ENCODE measurements around the gene C16orf95.

GRCh38 chr16:87331241-87331801 is 14.1 kb upstream of the C16orf95 start:
- TF ChIP-seq POLR2A (IDR thresholded peaks at IDR 0.05; ENCODE audit: low read depth, low read length) = no peak
- no peak for TF ChIP-seq TAF1 (IDR thresholded peaks at IDR 0.05; ENCODE audit: borderline replicate concordance, low read depth, low read length)

Data from GM12892 (cell line).